Activated CD4-positive, alpha-beta memory T cell treated with anti-CD3 and anti-CD28 coated beads, Interleukin-2, amount 10 ng/mL, durations not matched to agents 7 days and 5 days (primary cell): Measurements from ENCODE around the gene PRCD. TPM values are rescaled to one million over a fixed set of nuclear protein-coding genes. Genes with fewer than 3 reads are reported as not detected.
"Not testable (repeated sequence)": the region's sequence is repeated elsewhere in the genome, so short reads cannot be mapped to it uniquely, and the experiment has no call there.

Experiments used
- CTCF ChIA-PET: fragments of 350-600 bp; sonication (Branson Sonifier 250); formaldehyde crosslinking; loops from one replicate; lab custom pipeline; 2021; ENCODE audit warnings: antibody characterized with exemption, inconsistent platforms; lab: Charles Lee
- POLR2A ChIA-PET: fragments of 350-600 bp; sonication (Branson Sonifier 250); formaldehyde crosslinking; loops from one replicate; lab custom pipeline; 2021; ENCODE audit warnings: antibody characterized with exemption; lab: Charles Lee
- DNase-seq: peaks from one replicate; pipeline ENCODE4 v3.0.0-alpha.2; 2020
- H3K27ac Mint-ChIP-seq: one replicate; pipeline ENCODE4 v1.8.0; 2021; ENCODE audit warnings: mild to moderate bottlenecking, mixed read lengths
- H3K27me3 Mint-ChIP-seq: one replicate; pipeline ENCODE4 v1.8.0; 2021; ENCODE audit warnings: mixed read lengths
- H3K36me3 Mint-ChIP-seq: one replicate; pipeline ENCODE4 v1.8.0; 2021; ENCODE audit warnings: low read depth, mixed read lengths
- H3K4me1 Mint-ChIP-seq: one replicate; pipeline ENCODE4 v1.8.0; 2021; ENCODE audit warnings: mixed read lengths
- H3K4me3 Mint-ChIP-seq: one replicate; pipeline ENCODE4 v1.8.0; 2021; ENCODE audit warnings: mild to moderate bottlenecking, mixed read lengths
- H3K9me3 Mint-ChIP-seq: one replicate; pipeline ENCODE4 v1.8.0; 2021; ENCODE audit warnings: mixed read lengths
- total RNA-seq, 2 experiments: library from RNA; stranded (reverse); gene quantifications; one replicate each; pipeline ENCODE4 v1.2.3, GENCODE V29; 2021

The PRCD gene
- total RNA-seq, 2 experiments from 2014 or later, result not detected

DNA sequence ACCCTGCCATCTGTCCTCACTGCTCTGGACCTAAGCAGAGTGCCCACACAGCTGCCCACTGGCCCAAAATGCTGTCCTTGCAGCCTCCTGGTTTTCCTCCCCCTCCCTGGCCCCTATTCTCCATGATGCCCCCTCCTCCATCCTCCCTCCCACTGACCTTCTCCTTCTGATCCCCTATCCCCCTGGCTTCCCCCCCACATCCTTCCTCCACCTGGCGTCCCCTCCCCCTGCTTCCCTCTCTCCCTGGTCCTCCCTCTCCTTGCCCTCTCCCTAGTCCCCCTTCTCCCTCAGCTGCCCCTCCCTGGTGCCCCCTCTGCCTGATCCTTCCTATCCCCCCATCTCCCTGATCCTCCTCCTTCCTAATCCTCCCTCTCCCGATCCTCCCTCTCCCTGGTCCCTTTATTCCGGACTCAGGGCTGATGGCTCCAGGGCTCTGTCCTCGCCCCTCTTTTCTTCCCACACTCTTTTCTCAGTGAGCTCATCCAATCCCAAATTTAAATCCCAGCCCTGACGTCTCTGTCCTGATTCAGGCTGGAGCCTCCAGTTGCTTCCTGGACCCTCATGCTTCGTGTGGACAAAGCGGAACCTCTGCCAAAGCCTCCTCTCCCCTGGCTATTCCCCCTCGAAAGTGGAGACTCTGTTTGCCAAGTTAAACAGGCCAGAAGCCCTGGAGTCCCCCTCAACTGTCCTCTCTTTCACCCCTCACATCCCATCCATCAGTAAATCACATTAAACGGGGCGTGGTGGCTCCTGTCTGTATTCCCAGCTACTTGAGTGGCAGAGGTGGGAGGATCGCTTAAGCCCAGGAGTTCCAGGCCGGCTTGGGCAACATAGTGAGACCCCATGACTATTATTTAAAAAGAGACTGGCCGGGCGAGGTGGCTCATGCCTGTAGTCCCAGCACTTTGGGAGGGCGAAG lies 20.5 kb upstream of the PRCD start:
- Mint-ChIP-seq H3K27ac (no peak overlapping the region), H3K36me3 (no peaks in the 10 kb centered on the region), H3K9me3 (no peaks in the 10 kb centered on the region), H3K4me3 (no peak overlapping the region), H3K27me3 (peaks cover 8% of the 10 kb centered on the region), H3K4me1 (peaks cover 40% of the 10 kb centered on the region)
- ChIA-PET POLR2A (no interaction called here), CTCF (interaction anchor here (1.2 to 1.4 kb wide), 2 partner anchors 105 to 162 kb away, joined by 5 to 7 read pairs; no protein-coding TSS in a partner anchor)
- no peak for DNase-seq

DNA sequence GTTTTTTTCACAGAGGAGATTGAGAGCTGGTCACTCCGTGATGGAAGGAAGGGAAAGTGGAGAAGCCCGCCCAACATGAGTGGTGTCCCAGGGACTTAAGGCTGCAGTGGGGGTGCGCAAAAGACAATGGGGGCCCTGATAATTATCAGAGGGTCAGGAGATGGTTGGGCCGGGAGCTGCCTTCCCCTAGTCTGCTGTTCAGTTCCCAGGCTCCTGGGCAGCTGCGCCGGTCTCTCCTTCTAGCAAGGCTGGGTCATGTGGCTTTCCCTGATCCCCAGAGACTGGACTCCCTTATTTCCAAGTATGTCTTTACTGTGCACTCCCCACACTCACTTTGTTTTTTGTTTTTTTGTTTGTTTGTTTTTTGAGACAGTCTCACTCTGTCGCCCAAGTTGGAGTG lies 18.6 kb upstream of the PRCD start:
- Mint-ChIP-seq H3K36me3 (no peaks in the 10 kb centered on the region), H3K27ac (no peak overlapping the region), H3K27me3 (peaks cover 9% of the 10 kb centered on the region), H3K4me1 (peaks cover 23% of the 10 kb centered on the region), H3K4me3 (no peak overlapping the region), H3K9me3 (no peaks in the 10 kb centered on the region)
- CTCF ChIA-PET, result interaction anchor here (1.6 to 5.4 kb wide), 2 partner anchors 36 to 102 kb away, joined by 4 to 68 read pairs; no protein-coding TSS in a partner anchor
- no peak for DNase-seq
- POLR2A ChIA-PET, result interaction anchor here (0.7 kb wide), 1 partner anchor 47 kb away, joined by 5 read pairs; no protein-coding TSS in a partner anchor

DNA sequence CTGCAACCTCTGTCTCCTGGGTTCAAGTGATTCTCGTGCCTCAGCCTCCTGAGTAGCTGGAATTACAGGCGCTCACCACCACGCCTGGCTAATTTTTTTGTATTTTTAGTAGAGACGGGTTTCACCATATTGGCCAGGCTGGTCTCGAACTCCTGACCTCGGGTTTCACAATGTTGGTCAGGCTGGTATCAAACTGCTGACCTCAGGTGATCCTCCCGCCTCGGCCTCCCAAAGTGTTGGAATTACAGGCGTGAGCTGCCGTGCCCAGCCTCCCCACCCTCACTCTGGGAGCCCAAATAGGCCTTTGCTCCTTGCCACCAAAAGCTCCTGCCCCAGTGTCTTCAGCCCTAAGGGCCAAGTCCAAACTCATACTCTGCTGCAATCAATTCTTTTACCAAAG lies 18.2 kb upstream of the PRCD start:
- not testable (repeated sequence) for H3K27ac Mint-ChIP-seq, H3K4me3 Mint-ChIP-seq, H3K36me3 Mint-ChIP-seq, H3K27me3 Mint-ChIP-seq, DNase-seq, H3K9me3 Mint-ChIP-seq
- ChIA-PET POLR2A (interaction anchor here (0.7 kb wide), 1 partner anchor 46 kb away, joined by 5 read pairs; no protein-coding TSS in a partner anchor), CTCF (interaction anchor here (5.4 kb wide), 1 partner anchor 102 kb away, joined by 68 read pairs; no protein-coding TSS in a partner anchor)
- H3K4me1 Mint-ChIP-seq, result peaks cover 19% of the 10 kb centered on the region

DNA sequence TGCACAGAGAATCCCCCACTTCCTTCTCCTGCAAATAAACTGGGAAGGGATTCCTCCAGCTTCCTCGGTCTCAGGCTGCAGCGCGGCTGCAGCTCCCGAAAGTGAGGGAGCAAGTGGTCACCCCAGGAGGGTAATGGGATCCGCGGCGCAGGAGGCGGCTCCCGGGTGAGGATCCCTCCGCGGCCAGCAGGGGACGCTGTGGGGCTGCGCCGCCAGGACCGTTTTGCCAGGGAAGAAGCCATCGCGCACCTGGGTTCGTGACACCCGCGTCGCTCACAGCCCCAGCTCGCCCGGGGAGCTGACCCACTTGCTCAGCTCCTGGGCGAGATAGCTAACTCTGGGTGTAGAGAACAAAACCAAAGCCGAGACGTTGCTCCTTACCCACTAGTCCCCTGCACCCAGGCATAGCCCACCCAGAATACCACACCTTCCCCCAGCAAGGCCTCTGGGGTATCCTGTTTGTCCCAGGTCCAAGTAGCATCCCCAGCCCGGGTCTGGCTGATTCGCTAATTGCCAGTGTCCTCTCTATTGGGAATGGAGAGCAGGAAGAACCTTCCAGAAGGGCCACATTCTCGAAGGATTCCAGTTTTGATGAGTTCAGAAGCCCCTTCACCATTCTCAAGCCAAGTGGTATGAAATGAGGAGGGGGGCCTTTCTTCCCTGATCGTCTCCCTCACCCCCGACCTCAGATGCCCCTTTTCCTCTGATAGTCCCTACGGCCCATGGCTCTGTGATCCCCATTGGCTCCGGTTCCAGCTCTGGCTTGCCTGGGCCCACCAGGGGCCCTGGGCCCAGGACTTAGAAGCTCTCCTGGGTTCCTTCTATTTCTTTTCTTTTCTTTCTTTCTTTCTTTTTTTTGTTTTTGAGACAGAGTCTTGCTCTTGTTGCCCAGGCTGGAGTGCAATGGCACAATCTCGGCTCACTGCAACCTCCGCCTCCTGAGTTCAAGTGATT lies 16.5 kb upstream of the PRCD start:
- H3K9me3 Mint-ChIP-seq, result no peaks in the 10 kb centered on the region
- H3K4me1 Mint-ChIP-seq, result peaks cover 17% of the 10 kb centered on the region
- no peak overlapping the region for H3K27ac Mint-ChIP-seq

DNA sequence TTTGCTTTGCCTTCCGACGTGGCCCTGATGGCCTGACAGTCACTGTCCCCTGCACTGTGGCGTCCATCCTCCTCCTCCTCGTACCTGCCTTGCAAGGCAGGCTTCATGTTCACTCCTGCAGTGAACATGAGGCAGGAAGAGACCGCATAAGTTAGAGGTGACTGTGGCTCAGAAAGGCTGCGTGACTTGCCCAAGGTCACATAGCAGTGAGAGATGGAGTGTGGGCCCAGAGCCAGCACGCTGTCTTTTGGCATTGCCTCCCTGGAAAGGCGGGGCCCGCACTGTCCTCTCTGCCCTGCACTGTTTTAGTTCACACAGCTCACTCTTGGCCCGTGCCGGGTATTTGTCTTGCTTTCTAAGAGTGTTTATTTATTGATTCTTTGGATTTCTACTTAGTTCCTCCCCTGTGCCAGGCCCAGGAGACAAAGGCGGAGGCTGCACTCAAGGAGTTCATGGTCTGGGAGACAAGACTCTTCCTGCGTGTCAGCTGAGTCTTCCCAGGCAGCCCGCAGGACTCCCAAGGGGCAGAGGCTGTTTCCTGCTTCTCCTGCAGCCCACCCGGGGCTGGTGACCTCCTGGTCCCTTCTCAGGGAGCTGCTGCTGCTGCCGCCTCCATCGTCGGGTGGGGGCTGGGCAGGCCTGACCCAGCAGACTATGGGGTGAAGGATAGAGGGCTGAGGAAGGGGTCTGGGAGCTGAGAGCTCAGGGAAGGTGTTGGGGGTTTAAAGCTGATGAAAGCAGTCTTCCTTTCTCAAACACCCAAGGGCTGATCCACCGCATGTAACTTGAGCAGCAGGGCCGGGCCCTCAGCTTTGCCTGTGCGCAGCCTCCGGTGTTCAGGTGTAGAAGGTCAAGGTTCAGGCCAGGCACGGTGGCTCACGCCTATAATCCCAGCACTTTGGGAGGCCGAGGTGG lies 15.0 kb upstream of the PRCD start:
- CTCF ChIA-PET, result interaction anchor here (2.5 to 5.4 kb wide), 4 partner anchors 15 to 157 kb away, joined by 13 to 68 read pairs (median 40); partner anchors contain the start of gene PRCD
- Mint-ChIP-seq H3K4me3 (no peak overlapping the region), H3K27ac (no peak overlapping the region), H3K36me3 (no peaks in the 10 kb centered on the region), H3K27me3 (peaks cover 15% of the 10 kb centered on the region), H3K4me1 (peaks cover 16% of the 10 kb centered on the region), H3K9me3 (no peaks in the 10 kb centered on the region)
- POLR2A ChIA-PET, result interaction anchor here (0.5 to 1.1 kb wide), 2 partner anchors 157 to 203 kb away, joined by 3 read pairs; no protein-coding TSS in a partner anchor
- DNase-seq, result no peak

More for the DNA sequence above, 16.5 kb upstream of the PRCD start:
- H3K4me3 Mint-ChIP-seq, result no peak overlapping the region
- CTCF ChIA-PET, result interaction anchor here (0.6 to 5.4 kb wide), 33 partner anchors 9 to 313 kb away, joined by 3 to 68 read pairs (median 5); partner anchors contain the start of genes MXRA7, PRCD, ST6GALNAC2 and UBE2O
- POLR2A ChIA-PET, result interaction anchor here (1.6 to 1.9 kb wide), 3 partner anchors 100 to 158 kb away, joined by 4 to 7 read pairs (median 4); no protein-coding TSS in a partner anchor
- DNase-seq, result peak; percentile 85
- peaks cover 12% of the 10 kb centered on the region for H3K27me3 Mint-ChIP-seq
- no peaks in the 10 kb centered on the region for H3K36me3 Mint-ChIP-seq

DNA sequence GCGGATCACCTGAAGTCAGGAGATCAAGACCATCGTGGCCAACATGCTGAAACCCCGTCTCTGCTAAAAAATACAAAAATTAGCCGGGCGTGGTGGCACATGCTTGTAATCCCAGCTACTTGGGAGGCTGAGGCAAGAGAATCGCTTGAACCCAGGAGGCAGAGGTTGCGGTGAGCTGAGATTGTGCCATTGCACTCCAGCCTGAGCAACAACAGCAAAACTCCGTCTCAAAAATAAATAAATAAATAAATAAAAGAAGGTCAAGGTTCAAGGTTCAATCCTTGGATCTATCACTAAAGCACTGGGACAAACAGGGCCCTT lies 14.4 kb upstream of the PRCD start:
- not testable (repeated sequence) for H3K36me3 Mint-ChIP-seq, DNase-seq, H3K4me3 Mint-ChIP-seq, H3K27ac Mint-ChIP-seq, H3K9me3 Mint-ChIP-seq
- Mint-ChIP-seq H3K27me3 (peaks cover 13% of the 10 kb centered on the region), H3K4me1 (peaks cover 16% of the 10 kb centered on the region)
- POLR2A ChIA-PET, result interaction anchor here (1.1 kb wide), 1 partner anchor 156 kb away, joined by 3 read pairs; no protein-coding TSS in a partner anchor
- CTCF ChIA-PET, result interaction anchor here (4.1 to 5.4 kb wide), 2 partner anchors 98 to 156 kb away, joined by 42 to 68 read pairs; no protein-coding TSS in a partner anchor

DNA sequence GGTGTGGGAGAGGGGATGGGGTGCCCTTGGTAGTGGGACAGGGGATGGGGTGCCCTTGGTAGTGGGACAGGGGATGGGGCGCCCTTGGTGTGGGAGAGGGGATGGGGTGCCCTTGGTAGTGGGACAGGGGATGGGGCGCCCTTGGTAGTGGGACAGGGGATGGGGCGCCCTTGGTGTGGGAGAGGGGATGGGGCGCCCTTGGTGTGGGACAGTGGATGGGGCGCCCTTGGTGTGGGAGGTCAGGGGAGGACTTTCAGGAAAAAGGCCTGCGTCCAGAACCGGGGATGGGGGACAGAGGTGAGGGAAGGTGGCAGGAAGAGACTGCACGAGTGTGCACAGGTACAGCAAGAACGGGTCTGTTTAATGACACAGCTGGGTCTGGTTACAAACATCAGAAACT lies 12.8 kb upstream of the PRCD start:
- H3K27ac Mint-ChIP-seq, POLR2A ChIA-PET, H3K4me3 Mint-ChIP-seq, DNase-seq, H3K36me3 Mint-ChIP-seq, H3K9me3 Mint-ChIP-seq: not testable (repeated sequence)
- H3K4me1 Mint-ChIP-seq, result peaks cover 16% of the 10 kb centered on the region
- H3K27me3 Mint-ChIP-seq, result peaks cover 11% of the 10 kb centered on the region
- CTCF ChIA-PET, result interaction anchor here (1.7 to 2.5 kb wide), 2 partner anchors 97 to 155 kb away, joined by 7 to 9 read pairs; no protein-coding TSS in a partner anchor

DNA sequence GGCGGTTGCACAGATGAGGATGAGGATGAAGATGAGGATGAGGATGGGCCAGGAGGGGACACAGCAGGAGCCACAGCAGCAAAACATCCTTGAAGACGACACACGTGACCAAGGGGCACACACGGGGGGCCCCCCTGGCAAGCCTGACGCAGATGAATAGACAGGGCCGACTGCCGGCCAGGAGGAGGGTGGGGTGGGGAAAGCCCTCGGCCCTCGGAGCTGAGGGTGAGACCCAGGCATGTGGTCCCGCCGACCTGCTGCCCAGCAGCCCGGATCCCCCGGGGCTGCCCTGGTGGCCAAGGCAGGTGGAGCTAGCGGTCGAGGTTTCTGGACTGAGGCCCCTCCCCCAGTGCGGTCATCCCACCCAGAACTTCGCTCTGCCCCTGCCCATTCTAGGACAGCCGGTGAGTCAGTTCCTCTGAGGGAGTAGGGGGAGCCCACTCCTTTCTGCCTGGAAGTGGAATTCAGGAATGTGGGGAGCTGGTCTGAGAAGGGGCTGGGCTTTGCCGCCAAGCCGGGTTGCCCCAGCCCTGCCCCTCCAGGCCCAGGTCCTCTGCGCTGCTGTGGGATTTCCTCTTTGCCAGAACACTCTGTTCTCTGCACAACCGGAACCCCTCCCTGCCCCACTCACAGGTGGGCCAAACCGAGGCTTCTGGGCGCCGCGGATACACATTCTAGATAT lies 12.3 kb upstream of the PRCD start:
- no peak overlapping the region for H3K27ac Mint-ChIP-seq
- ChIA-PET CTCF (interaction anchor here (0.9 to 2.5 kb wide), 3 partner anchors 60 to 154 kb away, joined by 3 to 9 read pairs (median 7); partner anchors contain the start of gene AANAT), POLR2A (interaction anchor here (0.8 to 1.0 kb wide), 2 partner anchors 11 to 18 kb away, joined by 3 read pairs; no protein-coding TSS in a partner anchor)
- H3K27me3 Mint-ChIP-seq, result peaks cover 11% of the 10 kb centered on the region
- no peaks in the 10 kb centered on the region for H3K36me3 Mint-ChIP-seq
- DNase-seq, result no peak
- H3K9me3 Mint-ChIP-seq, result no peaks in the 10 kb centered on the region
- peaks cover 16% of the 10 kb centered on the region for H3K4me1 Mint-ChIP-seq
- no peak overlapping the region for H3K4me3 Mint-ChIP-seq

DNA sequence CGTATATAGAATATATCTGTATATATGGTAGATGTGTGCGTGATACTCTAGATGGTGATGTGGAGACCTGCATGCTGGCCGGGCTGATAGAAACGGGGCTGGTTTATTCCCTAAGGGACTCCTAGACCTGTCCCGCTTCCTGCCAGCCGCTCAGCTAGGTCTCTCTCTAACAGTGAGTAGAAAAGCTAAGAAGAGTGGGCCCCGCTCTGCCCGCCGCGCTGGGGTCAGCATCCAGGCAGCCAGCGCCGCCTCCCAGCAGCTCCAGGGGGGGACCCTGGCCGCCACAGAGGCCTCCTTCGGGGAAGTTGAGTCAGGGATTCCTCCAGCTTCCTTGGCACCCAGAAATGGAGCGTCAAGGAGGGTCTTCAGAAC lies 11.7 kb upstream of the PRCD start:
- H3K4me1 Mint-ChIP-seq, result peaks cover 13% of the 10 kb centered on the region
- H3K4me3 Mint-ChIP-seq, result no peak overlapping the region
- CTCF ChIA-PET, result interaction anchor here (0.9 to 2.5 kb wide), 3 partner anchors 61 to 153 kb away, joined by 3 to 9 read pairs (median 7); partner anchors contain the start of gene AANAT
- DNase-seq, result no peak
- POLR2A ChIA-PET, result interaction anchor here (0.8 to 1.0 kb wide), 2 partner anchors 12 to 18 kb away, joined by 3 read pairs; no protein-coding TSS in a partner anchor
- H3K27me3 Mint-ChIP-seq, result peaks cover 9% of the 10 kb centered on the region
- H3K36me3 Mint-ChIP-seq, result no peaks in the 10 kb centered on the region
- no peak overlapping the region for H3K27ac Mint-ChIP-seq
- H3K9me3 Mint-ChIP-seq, result no peaks in the 10 kb centered on the region

DNA sequence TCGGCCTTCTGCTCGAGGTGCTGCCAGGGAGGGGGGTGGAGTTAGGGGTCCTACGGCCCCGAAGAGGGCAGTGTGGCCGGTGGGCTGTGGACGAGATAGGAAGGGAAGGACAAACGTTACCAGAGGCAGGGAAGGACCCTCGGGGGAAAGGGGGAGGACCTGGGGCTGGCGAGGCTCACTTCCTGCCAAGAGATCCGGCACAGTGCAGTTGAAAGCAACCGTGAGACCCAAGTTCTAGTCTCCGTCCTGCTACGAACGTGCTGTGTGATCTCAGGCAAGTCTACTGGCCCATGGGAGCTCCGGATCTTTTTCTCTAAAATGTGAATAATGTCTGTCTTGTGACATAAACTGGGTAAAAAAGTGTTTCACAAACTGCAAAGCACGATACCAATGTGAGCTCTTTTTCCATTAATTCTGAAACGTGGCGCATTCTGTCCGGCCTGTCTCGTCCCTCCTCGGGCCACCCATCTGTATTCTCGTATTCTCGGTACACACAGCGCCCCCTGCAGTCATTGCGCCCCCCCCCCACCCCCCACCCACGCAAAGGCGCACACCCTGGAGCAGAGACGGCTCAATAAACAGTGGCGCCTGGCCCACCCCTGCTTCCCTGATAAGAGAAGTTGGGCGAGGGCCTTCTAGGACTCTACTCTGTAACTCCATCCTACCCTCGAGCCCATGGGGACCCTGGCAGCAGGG lies 11.2 kb upstream of the PRCD start:
- no peak overlapping the region for H3K4me3 Mint-ChIP-seq
- H3K9me3 Mint-ChIP-seq, result no peaks in the 10 kb centered on the region
- no peak overlapping the region for H3K27ac Mint-ChIP-seq
- peaks cover 7% of the 10 kb centered on the region for H3K27me3 Mint-ChIP-seq
- peaks cover 10% of the 10 kb centered on the region for H3K4me1 Mint-ChIP-seq
- CTCF ChIA-PET, result interaction anchor here (0.9 to 2.5 kb wide), 3 partner anchors 62 to 153 kb away, joined by 3 to 9 read pairs (median 7); partner anchors contain the start of gene AANAT
- DNase-seq, result no peak
- no peaks in the 10 kb centered on the region for H3K36me3 Mint-ChIP-seq
- POLR2A ChIA-PET, result interaction anchor here (1.0 kb wide), 1 partner anchor 17 kb away, joined by 3 read pairs; no protein-coding TSS in a partner anchor
